Left colon (tissue), 2 donors: Measurements from ENCODE around the gene RABGAP1L. TPM values are rescaled to one million over a fixed set of nuclear protein-coding genes. Genes with fewer than 3 reads are reported as not detected.
"Not testable (repeated sequence)": the region's sequence is repeated elsewhere in the genome, so short reads cannot be mapped to it uniquely, and the experiment has no call there.

Experiments used
- ATAC-seq: fragments of 200-7000 bp; cut with Tn5 transposase; one replicate; pipeline ENCODE4 v1.9.1; 2020; ENCODE audit warnings: mild to moderate bottlenecking, moderate library complexity
- DNase-seq, 2 donors: peaks; one replicate each; pipeline ENCODE4 v3.0.0-alpha.2; 2020
- intact Hi-C, 2 donors: fragments of 100-400 bp; cut with DNase I in 1 of 2; cut with micrococcal nuclease in 1 of 2; formaldehyde crosslinking; loops; one replicate each; pipeline versions ENCODE4 v1.11.2 to v1.14.0; 2022; cut with DNase I, micrococcal nuclease
- total RNA-seq, 2 donors: library from RNA; stranded (reverse); fragmentation: NEBNext Ultra II Directional; extraction: Animal tissue kit (Norgen Biotek cat#: 25700); gene quantifications; one replicate each; pipeline ENCODE4 v1.2.1, GENCODE V29; 2021
- donor health status: DM: no; HTN: no; CAD: no.
- donor health status: DM: yes; HTN: yes; CAD: no.

The RABGAP1L gene
- total RNA-seq, 2 donors from 2014 or later = 67.8 to 70.4 TPM

- intact Hi-C loops = no loop called here
These were observed 677.2 kb downstream of the RABGAP1L start for GRCh38 chr1:174836543-174836942.

DNA sequence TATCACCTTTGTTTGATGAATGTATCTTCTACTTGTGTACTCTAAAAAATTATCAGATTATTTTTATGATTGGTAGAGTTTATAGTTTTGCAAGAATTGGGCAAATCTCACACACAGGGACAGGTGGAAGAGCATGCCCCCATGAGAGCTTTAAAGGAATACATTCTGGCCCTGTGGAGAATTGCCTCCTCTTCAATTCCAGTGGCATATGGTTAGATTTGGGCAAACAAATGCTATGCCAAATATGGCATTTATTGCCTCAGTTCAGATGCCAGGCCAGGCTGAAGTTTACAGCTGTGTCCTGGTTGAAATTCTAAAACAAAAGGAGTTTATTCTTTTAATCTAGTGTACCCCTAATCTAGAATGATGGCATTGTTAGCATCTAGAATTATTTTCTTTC lies 678.1 kb downstream of the RABGAP1L start:
- DNase-seq (no peak), ATAC-seq (peak; percentile 26)
- intact Hi-C loops = no loop called here

More at GRCh38 chr1:174836543-174836942, 677.2 kb downstream of the RABGAP1L start:
- ATAC-seq = no peak
- no peak for DNase-seq

GRCh38 chr1:174839211-174839610 lies 679.9 kb downstream of the RABGAP1L start:
- no peak for DNase-seq
- intact Hi-C loops = no loop called here

DNA sequence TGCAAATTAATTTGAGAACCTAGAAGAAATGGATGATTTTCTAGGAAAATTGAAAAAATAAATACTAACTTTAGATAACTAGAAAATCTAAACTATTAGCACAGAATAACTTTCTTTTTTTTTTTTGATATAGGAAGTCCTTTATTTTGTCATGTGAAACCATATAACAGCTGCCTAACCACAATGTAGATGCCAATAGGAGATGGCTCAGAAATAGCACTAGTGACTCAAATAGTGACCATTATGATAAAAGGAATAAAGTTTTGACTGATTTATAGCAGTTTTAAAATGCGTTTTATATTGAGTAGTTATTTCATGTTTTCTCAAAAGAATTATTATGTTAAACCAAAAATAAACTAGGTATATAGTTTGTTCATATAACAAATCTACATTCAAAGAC lies 682.4 kb downstream of the RABGAP1L start:
- intact Hi-C loops = no loop called here
- no peak for DNase-seq
- no peak for ATAC-seq

More at GRCh38 chr1:174839211-174839610, 679.9 kb downstream of the RABGAP1L start:
- no peak for ATAC-seq

GRCh38 chr1:174848593-174849560 lies 689.6 kb downstream of the RABGAP1L start:
- peak; percentile 73 for ATAC-seq
- intact Hi-C loops, DNase-seq: not testable (repeated sequence)

- ATAC-seq (no peak), DNase-seq (no peak)
- intact Hi-C loops = no loop called here
These were observed 691.4 kb downstream of the RABGAP1L start for GRCh38 chr1:174850726-174851125.

DNA sequence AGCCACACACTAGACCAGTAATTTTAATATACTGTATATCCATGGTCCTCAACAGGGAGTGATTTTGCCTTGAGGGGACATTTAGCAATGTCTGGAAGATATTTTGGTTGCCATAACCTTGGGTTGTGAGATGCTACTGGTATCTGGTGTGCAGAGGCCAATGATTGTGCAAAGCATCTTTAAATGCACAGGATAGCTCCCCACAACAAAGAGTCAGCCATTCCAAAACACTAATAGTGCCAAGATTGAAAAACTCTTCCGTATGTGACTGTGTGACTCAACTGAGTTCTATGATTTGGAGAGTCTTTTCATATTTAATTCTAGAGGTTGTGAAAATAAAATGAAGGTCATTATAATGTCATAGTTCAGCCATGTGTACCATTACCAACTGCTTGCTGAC lies 699.0 kb downstream of the RABGAP1L start:
- DNase-seq = no peak
- no peak for ATAC-seq
- intact Hi-C loops = no loop called here

DNA sequence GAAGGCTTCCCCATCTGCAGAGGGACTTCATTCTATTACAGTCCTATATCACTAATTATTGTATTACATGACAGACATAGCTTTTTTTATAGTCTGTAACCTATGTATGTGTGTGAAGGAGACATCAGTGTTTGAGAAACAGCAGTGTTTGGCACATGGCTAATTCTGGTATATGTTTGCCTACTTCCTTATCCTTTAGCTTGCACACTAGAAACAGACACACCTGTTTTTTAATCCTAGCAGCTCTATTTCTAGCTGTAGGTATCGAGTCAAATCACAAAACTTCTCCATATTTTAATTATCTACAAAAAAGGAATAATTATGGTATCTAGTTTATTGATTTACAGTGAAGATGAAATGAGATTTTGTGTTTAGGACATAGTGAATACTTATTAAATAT lies 711.0 kb downstream of the RABGAP1L start:
- intact Hi-C loops = no loop called here
- no peak for DNase-seq
- ATAC-seq = no peak

GRCh38 chr1:174871886-174872285 lies 712.6 kb downstream of the RABGAP1L start:
- intact Hi-C loops = no loop called here

GRCh38 chr1:174872615-174873058 lies 713.3 kb downstream of the RABGAP1L start:
- intact Hi-C loops = no loop called here
- no peak for DNase-seq
- ATAC-seq = no peak

More at GRCh38 chr1:174871886-174872285, 712.6 kb downstream of the RABGAP1L start:
- ATAC-seq (no peak), DNase-seq (no peak)

DNA sequence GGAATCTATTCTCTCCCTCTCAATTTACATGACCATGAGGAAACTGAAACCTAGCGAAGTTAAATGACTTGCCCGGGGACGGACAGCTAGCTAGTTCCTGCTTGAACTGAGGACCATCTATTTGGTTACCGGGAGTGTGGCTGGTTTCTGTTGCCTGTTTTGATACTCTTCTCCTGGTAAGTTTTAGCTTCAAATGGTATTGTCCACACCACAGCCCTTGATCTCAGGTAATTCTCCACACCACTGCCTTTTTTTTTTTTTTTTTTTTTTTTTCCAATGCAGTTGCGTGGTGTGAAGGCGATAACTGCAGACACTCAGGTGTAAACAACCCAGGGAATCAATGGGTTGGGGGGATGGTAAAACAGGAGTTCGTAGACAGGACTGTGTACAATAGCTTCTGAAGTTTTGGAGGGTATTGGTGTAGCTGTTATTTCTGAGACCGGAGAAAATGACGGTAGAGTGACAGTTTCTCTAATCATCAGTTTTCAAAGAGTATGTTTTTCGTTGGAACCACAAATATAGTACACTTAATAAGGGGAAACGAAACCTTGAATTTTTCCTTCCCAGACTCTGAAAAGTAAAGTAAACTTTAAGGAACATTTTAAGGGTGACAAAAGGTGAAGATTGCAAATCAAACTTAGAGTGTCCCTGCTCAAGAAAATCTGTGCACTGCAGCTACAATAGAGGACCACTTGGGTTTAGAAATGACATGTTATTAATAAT lies 715.2 kb downstream of the RABGAP1L start:
- DNase-seq (peak; percentile 42 to 67), ATAC-seq (peak; percentile 58)
- intact Hi-C loops = loop anchor here in 1 of 2 donors (5.0 kb wide), 1 partner anchor 93 kb away; no protein-coding TSS in a partner anchor

GRCh38 chr1:174875306-174875705 lies 716.0 kb downstream of the RABGAP1L start:
- ATAC-seq (peak; percentile 92), DNase-seq (peak; percentile 86 to 89)
- intact Hi-C loops = loop anchor here in 1 of 2 donors (5.0 kb wide), 1 partner anchor 92 kb away; no protein-coding TSS in a partner anchor

- DNase-seq (peak; percentile 33 to 44), ATAC-seq (peak; percentile 67)
- intact Hi-C loops = loop anchor here in 1 of 2 donors (5.0 kb wide), 1 partner anchor 90 kb away; no protein-coding TSS in a partner anchor
These were observed 717.9 kb downstream of the RABGAP1L start for GRCh38 chr1:174877208-174877673.

DNA sequence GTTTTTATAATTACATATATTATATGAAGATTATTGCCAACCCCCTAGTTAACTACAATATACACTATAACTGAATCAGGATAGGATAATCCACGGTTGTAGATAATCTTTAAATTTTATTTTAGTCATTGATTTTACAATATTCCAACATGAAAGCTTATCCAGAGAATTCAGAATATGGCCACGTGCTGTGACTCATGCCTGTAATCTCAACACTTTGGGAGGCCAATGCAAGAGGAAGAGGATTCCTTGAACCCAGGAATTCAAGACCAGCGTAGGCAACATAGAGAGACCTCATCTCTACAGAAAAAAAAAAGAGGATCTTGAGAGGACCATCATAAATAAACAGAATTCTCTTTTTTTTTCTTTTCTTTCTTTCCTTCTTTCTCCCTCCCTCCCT lies 720.9 kb downstream of the RABGAP1L start:
- no peak for ATAC-seq
- DNase-seq = no peak
- intact Hi-C loops = no loop called here

- intact Hi-C loops = no loop called here
- DNase-seq = no peak
- peak; percentile 69 for ATAC-seq
These were observed 724.1 kb downstream of the RABGAP1L start for GRCh38 chr1:174883409-174883808.

- peak; percentile 30 for ATAC-seq
- no peak for DNase-seq
- intact Hi-C loops = no loop called here
These were observed 724.7 kb downstream of the RABGAP1L start for GRCh38 chr1:174884038-174884437.

DNA sequence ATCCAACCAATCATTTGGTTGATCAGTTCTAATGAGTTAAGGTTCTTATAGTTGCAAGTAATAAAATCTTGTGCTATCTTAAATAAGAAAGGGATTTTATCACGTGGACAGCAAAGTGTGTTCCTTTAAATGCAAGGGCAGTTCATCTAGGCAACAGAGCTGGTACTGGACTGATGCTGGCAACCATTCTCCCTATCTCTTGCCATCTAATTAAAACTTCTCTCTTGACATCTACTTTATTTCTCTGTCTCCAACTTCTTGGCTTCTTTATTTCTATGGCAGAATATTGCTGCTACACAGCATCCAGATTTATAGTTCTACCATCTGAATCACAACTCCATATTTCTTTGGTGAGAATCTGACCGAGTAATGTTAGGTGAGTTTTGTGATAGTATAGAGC lies 725.2 kb downstream of the RABGAP1L start:
- intact Hi-C loops = no loop called here
- DNase-seq (no peak), ATAC-seq (no peak)

- no peak for ATAC-seq
- no peak for DNase-seq
- intact Hi-C loops = no loop called here
These were observed 730.7 kb downstream of the RABGAP1L start for GRCh38 chr1:174890024-174890423.

- intact Hi-C loops = no loop called here
- no peak for DNase-seq
- no peak for ATAC-seq
These were observed 732.7 kb downstream of the RABGAP1L start for GRCh38 chr1:174892016-174892415.
